Stimulated activated naive CD8-positive, alpha-beta T cell treated with anti-CD3 and anti-CD28 coated beads, Interleukin-15, amount 100 ng/mL, for 72 hours (primary cell): ENCODE data around the gene SLC12A8.

Experiments
- ATAC-seq: fragments of 150-1000 bp; cut with Tn5 transposase; 2 replicates; pipeline ENCODE4 v1.10.0; 2021; ENCODE audit warnings: mild to moderate bottlenecking, moderate library complexity
- DNase-seq, 2 donors: peaks; one replicate each; pipeline ENCODE4 v3.0.0; 2021 to 2022
- H3K27ac Mint-ChIP-seq, 2 donors: one replicate each; pipeline ENCODE4 v1.8.0; 2022; ENCODE audit warnings: mild to moderate bottlenecking in 2 of 2, mixed read lengths in 2 of 2, moderate library complexity in 2 of 2
- H3K27me3 Mint-ChIP-seq: one replicate; pipeline ENCODE4 v1.8.0; 2022; ENCODE audit warnings: mixed read lengths
- H3K4me1 Mint-ChIP-seq: one replicate; pipeline ENCODE4 v1.8.0; 2022; ENCODE audit warnings: mild to moderate bottlenecking, mixed read lengths
- H3K4me3 Mint-ChIP-seq, 2 donors: one replicate each; pipeline ENCODE4 v1.8.0; 2022; ENCODE audit warnings: mild to moderate bottlenecking in 2 of 2, mixed read lengths in 2 of 2, moderate library complexity in 1 of 2
- H3K9me3 Mint-ChIP-seq, 2 donors: one replicate each; pipeline ENCODE4 v1.8.0; 2022; ENCODE audit warnings: mixed read lengths in 2 of 2

SLC12A8 gene

GRCh38 chr3:125050488-125051090, 162.0 kb downstream of the SLC12A8 start:
- Mint-ChIP-seq H3K27ac (peak overlapping the region in 1 of 2 donors; percentile 47), H3K4me3 (no peak overlapping the region), H3K4me1 (peaks cover 55% of the 10 kb centered on the region), H3K9me3 (no peaks in the 10 kb centered on the region), H3K27me3 (no peaks in the 10 kb centered on the region)
- ATAC-seq (no peak), DNase-seq (no peak)

DNA sequence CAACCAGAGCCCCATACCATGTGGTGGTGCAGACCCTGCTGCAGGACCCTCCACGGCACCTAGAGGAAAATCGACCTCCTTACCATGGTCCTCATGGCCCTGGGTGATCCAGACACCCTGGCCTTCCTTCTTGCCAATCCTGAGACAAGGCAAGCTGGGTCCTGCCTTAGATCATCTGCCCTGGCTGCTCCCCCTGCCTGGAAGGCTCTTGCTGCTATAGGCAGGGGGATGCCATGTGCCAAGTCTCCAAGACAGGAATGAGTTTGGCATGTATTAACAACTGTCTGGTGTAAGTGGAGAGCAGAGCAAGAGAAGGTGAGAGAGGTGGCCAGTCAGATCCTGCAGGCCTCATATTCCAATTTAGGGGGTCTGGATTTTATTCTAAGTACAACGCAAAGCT, 164.3 kb downstream of the SLC12A8 start:
- ATAC-seq (no peak), DNase-seq (no peak)
- H3K9me3 Mint-ChIP-seq = no peaks in the 10 kb centered on the region
- H3K4me3 Mint-ChIP-seq = no peak overlapping the region
- H3K4me1 Mint-ChIP-seq = peaks cover 39% of the 10 kb centered on the region
- no peaks in the 10 kb centered on the region for H3K27me3 Mint-ChIP-seq
- no peak overlapping the region for H3K27ac Mint-ChIP-seq

DNA sequence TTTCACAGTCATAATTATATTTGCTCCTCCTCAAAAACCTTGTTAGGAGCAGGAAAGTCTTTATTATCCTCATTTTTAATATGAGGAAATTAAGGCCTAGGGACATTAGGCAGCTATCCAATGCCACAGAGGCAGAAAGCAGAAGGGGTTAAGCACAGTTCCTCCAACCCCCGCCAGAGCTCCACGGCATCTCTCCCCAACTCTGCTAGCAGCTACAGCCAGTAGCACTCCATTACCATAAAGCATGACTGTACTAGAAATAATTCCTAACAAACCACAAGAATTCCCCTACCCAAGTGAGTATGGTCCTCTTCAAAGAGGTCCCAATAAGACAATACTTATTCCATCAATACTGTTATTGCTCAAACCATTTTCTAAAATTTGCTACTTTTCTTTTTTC, 166.6 kb downstream of the SLC12A8 start:
- no peak overlapping the region for H3K27ac Mint-ChIP-seq
- no peaks in the 10 kb centered on the region for H3K9me3 Mint-ChIP-seq
- DNase-seq (no peak), ATAC-seq (no peak)
- no peaks in the 10 kb centered on the region for H3K27me3 Mint-ChIP-seq
- no peak overlapping the region for H3K4me3 Mint-ChIP-seq
- H3K4me1 Mint-ChIP-seq = peaks cover 17% of the 10 kb centered on the region

- ATAC-seq (no peak), DNase-seq (no peak)
- Mint-ChIP-seq H3K27ac (no peak overlapping the region), H3K27me3 (no peaks in the 10 kb centered on the region), H3K9me3 (no peaks in the 10 kb centered on the region), H3K4me1 (peaks cover 11% of the 10 kb centered on the region), H3K4me3 (no peak overlapping the region)
These were observed 167.4 kb downstream of the SLC12A8 start for GRCh38 chr3:125045194-125045593.

DNA sequence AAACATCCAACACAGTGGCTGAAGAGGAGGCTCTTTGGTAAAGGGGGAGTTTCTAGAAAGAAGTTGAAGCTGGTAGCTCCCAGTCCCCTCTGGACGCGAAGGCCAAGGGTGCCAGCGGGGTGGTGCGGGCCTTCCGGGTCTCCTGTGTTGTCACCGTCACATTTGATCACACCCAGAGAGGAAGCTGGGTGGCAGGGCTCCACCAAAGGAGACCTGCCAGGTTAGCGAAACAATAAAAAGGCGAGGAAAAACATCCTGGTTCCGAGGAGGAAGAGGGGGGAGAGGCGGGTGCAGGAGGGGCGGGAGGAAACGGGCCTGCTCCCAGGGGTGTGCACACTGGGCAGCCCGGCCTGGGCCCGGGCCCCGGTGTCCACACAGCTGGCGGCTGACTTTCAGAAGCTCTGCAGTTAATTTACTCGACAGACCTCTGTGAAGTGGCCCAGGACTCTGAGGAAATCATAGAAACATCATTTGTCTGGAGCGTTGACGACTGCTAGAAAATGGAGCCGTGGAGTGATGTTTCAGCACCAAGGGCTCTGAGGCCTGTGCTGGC, 168.9 kb downstream of the SLC12A8 start:
- DNase-seq (no peak), ATAC-seq (no peak)
- Mint-ChIP-seq H3K27me3 (no peaks in the 10 kb centered on the region), H3K9me3 (no peaks in the 10 kb centered on the region), H3K27ac (no peak overlapping the region), H3K4me3 (no peak overlapping the region), H3K4me1 (peaks cover 10% of the 10 kb centered on the region)

DNA sequence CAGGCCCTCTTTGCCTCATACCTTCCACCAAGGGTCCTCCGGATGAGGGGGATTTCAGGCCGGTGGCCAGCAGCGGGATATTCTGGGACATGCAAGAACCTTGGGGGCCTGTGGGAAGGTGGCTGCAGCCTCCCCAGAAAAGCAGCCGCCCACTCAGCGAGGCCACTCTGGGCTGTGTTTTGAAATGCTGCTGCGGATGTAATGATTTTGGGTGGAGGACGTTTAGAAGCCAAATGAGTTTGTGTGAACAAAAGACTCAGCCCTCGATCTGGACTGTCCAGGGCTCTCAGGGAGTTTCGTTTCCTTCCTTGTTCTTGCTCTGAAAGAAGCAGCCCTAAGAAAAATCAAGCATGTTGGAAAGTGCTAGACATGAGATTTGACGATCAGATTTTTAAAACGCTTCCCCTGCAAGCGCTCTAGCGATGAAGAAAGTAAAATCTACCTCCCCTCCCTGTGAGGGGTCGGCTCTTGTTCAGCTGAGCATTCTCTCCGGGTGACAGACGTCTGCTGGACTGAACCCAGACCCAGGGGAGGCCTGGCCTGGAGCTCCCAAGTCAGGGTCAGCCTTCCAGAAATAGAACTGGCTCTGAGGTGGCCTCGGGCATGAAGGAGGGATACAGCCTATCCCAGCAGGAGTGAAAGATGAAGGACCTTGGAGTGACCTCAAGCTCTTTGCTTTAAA, 169.7 kb downstream of the SLC12A8 start:
- peaks cover 18% of the 10 kb centered on the region for H3K4me1 Mint-ChIP-seq

GRCh38 chr3:125039131-125040100, 173.1 kb downstream of the SLC12A8 start:
- no peak overlapping the region for H3K4me3 Mint-ChIP-seq
- H3K27me3 Mint-ChIP-seq = no peaks in the 10 kb centered on the region
- H3K27ac Mint-ChIP-seq = no peak overlapping the region
- peaks cover 35% of the 10 kb centered on the region for H3K4me1 Mint-ChIP-seq
- peaks cover 5 to 10% of the 10 kb centered on the region in 2 donors for H3K9me3 Mint-ChIP-seq
- ATAC-seq = no peak
- no peak for DNase-seq

More for the DNA sequence above, 169.7 kb downstream of the SLC12A8 start:
- Mint-ChIP-seq H3K27ac (no peak overlapping the region), H3K4me3 (no peak overlapping the region), H3K9me3 (no peaks in the 10 kb centered on the region), H3K27me3 (no peaks in the 10 kb centered on the region)
- no peak for DNase-seq
- ATAC-seq = no peak

DNA sequence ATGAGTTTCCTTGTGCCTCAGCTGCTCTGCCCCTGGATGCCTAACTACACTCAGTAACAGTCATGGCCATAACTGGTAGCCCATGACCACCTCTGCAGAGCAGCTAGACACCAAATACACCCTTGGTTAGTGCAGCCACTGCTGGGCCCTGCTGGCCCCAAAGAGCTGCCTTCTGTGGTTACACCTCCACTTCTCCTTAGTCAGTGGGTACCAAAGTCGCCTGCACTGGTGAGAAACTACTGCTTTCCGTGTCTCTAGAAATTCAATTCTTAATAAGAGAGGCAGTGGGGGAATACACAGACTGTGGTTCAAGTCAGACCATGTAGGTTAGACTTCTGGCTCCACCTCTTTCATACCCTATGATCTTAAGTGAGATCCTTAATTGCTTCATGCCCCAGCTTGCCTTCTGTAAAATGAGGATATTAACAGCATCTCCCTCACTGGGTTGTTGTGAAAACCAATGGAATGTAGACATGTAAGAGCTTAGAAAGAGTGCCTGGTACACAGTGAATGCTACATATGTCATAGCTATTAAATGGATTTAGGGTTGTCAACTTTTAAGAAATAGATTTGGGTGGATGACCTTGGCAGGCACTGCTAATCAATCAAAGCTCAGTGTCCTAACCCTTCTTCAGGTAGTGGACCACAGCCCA, 174.9 kb downstream of the SLC12A8 start:
- Mint-ChIP-seq H3K27ac (peak overlapping the region in 1 of 2 donors; percentile 46), H3K4me1 (peaks cover 37% of the 10 kb centered on the region), H3K4me3 (no peak overlapping the region), H3K27me3 (no peaks in the 10 kb centered on the region), H3K9me3 (peaks cover 5 to 10% of the 10 kb centered on the region in 2 donors)
- ATAC-seq = peak; percentile 65
- DNase-seq = peak in 1 of 2 donors; percentile 21

- ATAC-seq (peak; percentile 92), DNase-seq (no peak)
- Mint-ChIP-seq H3K27ac (no peak overlapping the region), H3K4me1 (peaks cover 50% of the 10 kb centered on the region), H3K4me3 (no peak overlapping the region), H3K27me3 (no peaks in the 10 kb centered on the region), H3K9me3 (peaks cover 5 to 10% of the 10 kb centered on the region in 2 donors)
These were observed 177.3 kb downstream of the SLC12A8 start for GRCh38 chr3:125035217-125035616.

- Mint-ChIP-seq H3K4me1 (peaks cover 40% of the 10 kb centered on the region), H3K27me3 (no peaks in the 10 kb centered on the region), H3K27ac (no peak overlapping the region), H3K9me3 (peaks cover 5 to 10% of the 10 kb centered on the region in 2 donors), H3K4me3 (no peak overlapping the region)
- ATAC-seq (no peak), DNase-seq (no peak)
These were observed 178.9 kb downstream of the SLC12A8 start for GRCh38 chr3:125033616-125034015.

DNA sequence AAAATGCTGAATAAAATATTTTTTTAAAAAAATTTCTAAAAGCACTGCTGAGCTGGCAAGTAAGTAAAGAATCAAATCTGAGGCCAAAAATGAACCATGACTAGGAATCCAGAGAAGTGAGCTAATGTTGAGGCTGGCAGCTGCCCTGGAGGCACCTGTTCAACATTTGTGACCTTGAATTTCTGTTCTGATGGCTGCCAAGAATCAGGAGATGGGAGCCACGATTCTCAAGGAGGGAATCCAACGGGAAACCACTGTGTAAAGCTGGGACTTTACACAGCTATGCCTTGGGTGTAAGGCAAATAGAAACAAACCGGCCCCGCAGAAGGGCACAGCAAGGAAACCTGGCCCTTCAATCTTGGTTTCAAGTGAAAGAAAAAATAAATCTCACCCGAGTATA, 179.4 kb downstream of the SLC12A8 start:
- no peak overlapping the region for H3K27ac Mint-ChIP-seq
- H3K4me1 Mint-ChIP-seq = peaks cover 40% of the 10 kb centered on the region
- H3K9me3 Mint-ChIP-seq = peaks cover 5 to 10% of the 10 kb centered on the region in 2 donors
- no peak overlapping the region for H3K4me3 Mint-ChIP-seq
- DNase-seq (no peak), ATAC-seq (no peak)
- H3K27me3 Mint-ChIP-seq = no peaks in the 10 kb centered on the region

DNA sequence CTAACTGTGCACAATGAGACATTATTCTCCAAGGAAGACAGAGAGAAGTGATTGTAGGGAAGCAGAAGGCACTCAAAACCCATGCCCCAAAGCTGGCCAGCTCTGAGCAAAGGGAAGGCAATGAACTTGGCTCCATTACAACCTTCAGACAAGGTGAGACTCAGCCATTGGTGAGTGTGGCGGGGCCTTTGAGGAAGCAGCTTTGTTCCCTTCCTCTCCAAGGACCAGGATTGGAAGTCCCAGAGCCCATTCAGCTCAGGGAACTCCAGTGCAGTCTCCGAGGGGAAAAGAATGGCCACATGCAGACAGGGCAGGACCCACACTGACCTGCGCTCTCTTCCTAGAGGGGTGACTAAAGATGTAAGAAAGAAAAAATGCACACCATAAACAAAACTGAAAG, 179.9 kb downstream of the SLC12A8 start:
- peaks cover 5 to 10% of the 10 kb centered on the region in 2 donors for H3K9me3 Mint-ChIP-seq
- H3K4me1 Mint-ChIP-seq = peaks cover 40% of the 10 kb centered on the region
- no peaks in the 10 kb centered on the region for H3K27me3 Mint-ChIP-seq
- no peak overlapping the region for H3K27ac Mint-ChIP-seq
- DNase-seq = no peak
- no peak for ATAC-seq
- H3K4me3 Mint-ChIP-seq = no peak overlapping the region
